ENCODE data around the gene WWOX.

Gene WWOX

GRCh38 chr16:79261944-79262552, 1162.6 kb downstream of the WWOX start:
- FAIRE-seq, result no peak
